GM18511 (cell line): ENCODE measurements around the gene AHCYL2.

Experiments
- ATAC-seq: cut with Tn5 transposase; IDR thresholded peaks from one replicate; pipeline ENCODE4 v1.9.1; 2021; ENCODE audit warnings: mild to moderate bottlenecking, moderate library complexity; ENCODE audit not compliant: unreplicated experiment

The AHCYL2 gene

DNA sequence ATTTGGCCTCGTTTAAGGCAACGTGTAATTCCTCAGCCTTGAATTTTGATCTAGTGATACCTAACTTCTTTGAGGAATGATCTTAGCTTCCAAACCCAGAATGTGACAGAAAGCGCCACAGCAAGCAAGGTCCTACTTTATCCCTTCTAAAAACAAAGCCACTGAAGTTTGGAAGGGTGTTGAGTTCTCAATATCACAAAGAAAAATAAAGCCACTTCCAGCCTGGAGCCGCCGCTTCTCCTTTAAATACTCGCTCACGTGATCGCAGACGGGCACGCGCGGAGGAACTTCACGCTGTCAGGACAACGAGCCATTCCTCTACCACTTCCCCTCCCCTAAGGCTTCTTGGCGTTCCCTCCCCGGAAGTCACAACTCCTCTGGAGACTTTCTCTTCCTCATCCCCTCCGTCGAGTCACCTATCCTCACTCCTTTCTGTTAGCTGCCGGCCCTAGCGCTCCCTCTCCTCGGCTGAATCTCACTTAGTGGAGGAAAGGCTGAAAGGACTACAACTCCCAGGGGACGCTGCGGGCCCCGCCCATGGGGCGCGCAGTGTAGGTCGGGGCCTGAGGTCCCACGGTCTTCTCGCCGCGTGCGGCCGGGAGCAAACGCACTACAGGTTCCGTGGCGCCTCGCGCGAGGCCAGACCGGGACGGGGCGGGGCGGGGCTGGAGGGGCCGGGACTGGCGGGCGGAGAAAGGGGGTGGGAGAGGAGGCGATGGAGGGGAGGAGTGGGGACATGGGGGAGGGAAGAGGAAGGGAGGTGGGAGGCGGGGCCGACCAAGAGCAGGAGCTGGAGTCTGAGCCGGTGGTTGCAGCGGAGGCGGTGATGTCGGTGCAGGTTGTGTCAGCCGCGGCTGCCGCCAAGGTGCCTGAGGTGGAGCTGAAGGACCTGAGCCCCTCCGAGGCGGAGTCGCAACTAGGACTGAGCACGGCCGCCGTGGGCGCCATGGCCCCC, at the start of gene AHCYL2:
Gene AHCYL2 (plus strand): TSS at position 780 of the 955 bp plus-strand sequence.
- ATAC-seq, result peak; percentile 86

- ATAC-seq, result no peak
Observed at GRCh38 chr7:129176916-129177710, 47.7 kb upstream of the AHCYL2 start.

GRCh38 chr7:129184981-129185670, 39.7 kb upstream of the AHCYL2 start:
- no peak for ATAC-seq

DNA sequence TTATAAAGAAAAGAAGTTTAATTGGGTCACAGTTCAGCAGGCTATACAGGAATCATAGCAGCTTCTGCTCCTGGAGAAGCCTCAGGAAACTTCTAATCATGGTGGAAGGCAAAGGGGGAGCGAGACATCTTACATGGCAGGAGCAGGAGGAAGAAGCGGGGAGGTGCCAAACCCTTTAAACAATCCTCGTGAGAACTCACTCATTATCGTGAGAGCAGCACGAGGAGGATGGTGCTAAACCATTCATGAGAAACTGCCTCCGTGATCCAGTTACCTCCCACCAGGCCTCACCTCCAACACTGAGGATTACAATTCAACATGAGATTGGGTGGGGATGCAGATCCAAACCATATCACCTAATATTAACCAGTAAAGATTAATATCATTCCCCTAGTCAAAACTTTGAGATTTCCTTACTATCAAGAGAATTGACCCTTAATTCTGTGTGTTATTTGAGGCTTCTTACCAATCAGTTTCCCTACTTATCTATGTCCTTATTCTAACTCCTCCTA, 38.0 kb upstream of the AHCYL2 start:
- ATAC-seq, result no peak

- no peak for ATAC-seq
Observed at GRCh38 chr7:129187681-129188371, 37.0 kb upstream of the AHCYL2 start.

GRCh38 chr7:129188372-129188891, 36.4 kb upstream of the AHCYL2 start, which contains the start of gene SMO:
Gene SMO, plus strand, starts transcription at chr7:129188633. Its CDS starts 519 bp downstream, at chr7:129189152.
- ATAC-seq, result peak; percentile 54

DNA sequence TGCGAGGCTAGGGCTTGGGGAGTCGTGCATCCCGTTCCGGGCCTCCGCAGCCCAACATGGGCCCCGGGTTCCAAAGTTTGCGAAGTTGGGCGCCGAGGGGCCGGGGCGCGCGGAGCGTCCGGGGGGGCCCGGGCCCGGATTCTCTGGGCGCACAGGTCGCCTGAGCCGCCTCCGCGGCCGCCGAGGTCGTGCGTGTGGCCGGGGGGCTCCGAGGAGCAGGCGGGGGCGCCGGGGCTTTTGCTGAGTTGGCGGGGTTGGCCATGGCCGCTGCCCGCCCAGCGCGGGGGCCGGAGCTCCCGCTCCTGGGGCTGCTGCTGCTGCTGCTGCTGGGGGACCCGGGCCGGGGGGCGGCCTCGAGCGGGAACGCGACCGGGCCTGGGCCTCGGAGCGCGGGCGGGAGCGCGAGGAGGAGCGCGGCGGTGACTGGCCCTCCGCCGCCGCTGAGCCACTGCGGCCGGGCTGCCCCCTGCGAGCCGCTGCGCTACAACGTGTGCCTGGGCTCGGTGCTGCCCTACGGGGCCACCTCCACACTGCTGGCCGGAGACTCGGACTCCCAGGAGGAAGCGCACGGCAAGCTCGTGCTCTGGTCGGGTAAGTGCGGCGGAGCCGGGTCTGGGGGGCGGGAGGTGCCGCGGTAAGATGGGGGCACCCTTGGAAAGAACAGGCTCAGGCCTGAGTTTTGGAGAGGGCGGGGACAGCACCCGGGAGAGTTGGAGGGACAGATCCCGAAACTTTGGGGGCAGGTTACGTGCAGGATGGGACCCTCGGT, 35.8 kb upstream of the AHCYL2 start:
- ATAC-seq, result peak; percentile 46

DNA sequence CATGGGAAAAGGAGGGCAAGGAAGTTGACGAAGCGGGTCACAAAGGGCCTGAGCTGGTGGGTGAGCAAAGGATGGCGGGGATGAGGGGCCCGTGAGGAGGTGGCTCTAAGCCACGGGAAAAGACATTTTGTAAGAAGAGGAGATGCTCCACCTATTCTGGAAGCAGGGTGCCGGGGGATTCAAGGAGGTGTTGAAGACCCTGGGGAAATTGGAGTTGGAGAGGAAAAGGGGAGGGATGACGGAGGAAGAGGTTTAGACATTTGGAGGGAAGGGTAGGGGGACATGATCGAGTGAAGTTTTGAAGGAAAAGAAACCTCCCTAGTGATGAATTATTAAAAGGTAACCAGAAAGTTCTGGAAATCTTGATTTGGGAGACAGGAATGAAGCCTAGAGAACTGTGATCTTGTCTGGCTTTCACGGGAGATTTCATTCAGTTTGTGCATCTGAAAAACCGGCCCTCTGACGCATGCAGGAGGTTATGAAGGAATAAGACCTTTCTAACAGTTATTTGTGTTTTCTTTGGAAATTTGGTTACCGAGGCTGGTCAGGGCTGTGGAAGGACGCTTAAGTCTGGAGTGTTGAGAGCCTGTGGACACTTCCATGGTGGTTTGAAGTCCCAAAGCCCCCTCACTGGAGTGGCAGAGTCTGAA, 35.0 kb upstream of the AHCYL2 start:
- ATAC-seq, result no peak

DNA sequence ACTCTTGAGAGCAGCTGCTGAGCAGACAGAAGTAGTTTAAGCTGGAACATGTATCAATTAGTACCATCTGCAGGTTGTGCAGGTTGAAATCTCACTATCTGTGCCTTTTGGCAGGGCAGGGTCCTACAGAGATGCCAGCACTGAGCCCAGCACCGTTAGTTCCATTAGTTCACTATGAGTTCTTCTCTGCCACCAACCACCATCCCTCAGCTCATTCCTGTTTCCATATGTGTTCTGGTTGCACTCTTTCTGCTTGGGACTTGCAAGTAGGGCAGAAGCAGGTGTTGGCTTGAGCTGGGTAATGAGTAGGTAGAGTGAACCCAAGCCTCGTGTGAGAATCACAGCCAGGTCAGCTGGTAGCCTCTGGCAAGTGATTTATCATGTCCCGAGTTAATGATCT, 33.6 kb upstream of the AHCYL2 start:
- no peak for ATAC-seq

GRCh38 chr7:129193892-129194291, 30.9 kb upstream of the AHCYL2 start:
- ATAC-seq, result no peak

DNA sequence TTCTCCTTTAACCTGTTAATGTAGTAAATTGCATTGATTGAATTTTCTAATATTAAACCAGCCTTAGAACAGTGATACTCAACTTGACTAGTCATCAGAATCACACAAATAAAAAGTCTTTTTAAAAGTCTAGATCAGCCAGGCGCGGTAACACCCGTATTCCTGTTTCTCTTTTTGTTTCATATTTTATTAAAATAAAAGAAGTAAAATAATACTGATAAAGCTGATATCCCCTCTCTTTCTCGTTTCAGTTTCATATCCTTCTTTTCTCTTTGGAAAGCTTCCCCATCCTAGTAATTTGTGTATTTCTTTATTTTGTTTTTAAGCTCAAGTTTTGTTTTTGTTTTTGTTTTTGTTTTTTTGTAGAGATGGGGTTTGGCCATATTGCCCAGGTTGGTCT, 27.1 kb upstream of the AHCYL2 start:
- no peak for ATAC-seq

- ATAC-seq, result no peak
Observed at GRCh38 chr7:129199406-129199805, 25.4 kb upstream of the AHCYL2 start.

DNA sequence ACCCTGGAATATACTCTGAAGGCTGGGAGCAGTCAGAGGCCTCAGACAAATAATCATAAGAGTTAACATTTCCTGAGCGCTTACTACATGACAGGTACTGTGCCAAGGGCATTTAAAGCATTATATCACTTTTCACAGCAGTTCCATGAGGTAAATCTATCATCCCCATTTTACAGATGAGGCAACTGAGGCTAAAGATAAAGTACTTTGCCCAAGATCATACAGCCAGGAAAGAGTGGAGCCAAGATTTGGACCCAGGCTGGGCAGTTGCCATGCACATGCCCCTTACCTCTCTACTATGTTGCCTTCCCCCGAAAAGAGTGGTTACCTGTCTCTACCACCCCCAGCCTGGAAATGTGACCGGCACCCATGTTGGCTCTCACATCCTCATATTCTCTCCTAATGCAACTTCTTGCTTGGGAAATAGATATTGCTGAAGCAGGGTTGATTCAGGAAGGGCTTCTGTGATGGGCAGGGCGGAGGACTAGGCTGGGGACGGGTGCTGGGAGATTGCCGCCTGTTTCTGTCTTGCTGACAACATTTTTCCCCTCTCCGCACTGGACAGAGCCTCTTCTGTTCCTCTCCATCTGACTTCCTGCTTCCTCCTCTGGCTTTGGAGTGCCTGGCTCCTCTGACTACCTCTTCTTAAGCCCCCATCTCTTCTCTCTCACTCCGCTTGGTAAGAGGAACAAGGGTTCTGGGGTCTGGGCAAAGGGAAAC, 22.6 kb upstream of the AHCYL2 start:
- ATAC-seq, result no peak

DNA sequence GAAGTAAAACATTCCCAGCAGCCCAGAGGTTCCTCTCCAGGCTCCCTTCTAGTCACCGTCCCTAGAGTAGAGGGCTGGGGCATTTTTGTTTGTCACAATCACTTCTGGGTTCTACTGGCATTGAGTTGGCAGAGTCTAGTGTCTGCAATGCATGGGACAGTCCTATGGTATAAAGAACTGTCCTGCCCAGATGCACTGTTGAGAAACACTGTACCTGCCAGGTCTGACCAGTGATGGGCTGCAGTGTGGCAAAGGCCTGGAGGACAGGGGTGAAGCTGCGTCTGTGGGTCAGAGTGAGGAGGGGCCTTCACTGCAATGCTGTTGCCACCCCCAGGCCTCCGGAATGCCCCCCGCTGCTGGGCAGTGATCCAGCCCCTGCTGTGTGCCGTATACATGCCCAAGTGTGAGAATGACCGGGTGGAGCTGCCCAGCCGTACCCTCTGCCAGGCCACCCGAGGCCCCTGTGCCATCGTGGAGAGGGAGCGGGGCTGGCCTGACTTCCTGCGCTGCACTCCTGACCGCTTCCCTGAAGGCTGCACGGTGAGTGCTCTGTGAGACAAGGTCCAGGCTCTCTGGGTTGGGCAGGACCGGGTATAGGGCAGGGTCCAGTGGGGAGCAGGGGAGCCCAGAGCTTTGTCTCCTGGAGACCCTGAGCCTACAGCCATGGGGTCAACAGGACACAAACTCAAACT, 21.6 kb upstream of the AHCYL2 start:
- no peak for ATAC-seq

- no peak for ATAC-seq
Observed at GRCh38 chr7:129205126-129205818, 19.6 kb upstream of the AHCYL2 start.

DNA sequence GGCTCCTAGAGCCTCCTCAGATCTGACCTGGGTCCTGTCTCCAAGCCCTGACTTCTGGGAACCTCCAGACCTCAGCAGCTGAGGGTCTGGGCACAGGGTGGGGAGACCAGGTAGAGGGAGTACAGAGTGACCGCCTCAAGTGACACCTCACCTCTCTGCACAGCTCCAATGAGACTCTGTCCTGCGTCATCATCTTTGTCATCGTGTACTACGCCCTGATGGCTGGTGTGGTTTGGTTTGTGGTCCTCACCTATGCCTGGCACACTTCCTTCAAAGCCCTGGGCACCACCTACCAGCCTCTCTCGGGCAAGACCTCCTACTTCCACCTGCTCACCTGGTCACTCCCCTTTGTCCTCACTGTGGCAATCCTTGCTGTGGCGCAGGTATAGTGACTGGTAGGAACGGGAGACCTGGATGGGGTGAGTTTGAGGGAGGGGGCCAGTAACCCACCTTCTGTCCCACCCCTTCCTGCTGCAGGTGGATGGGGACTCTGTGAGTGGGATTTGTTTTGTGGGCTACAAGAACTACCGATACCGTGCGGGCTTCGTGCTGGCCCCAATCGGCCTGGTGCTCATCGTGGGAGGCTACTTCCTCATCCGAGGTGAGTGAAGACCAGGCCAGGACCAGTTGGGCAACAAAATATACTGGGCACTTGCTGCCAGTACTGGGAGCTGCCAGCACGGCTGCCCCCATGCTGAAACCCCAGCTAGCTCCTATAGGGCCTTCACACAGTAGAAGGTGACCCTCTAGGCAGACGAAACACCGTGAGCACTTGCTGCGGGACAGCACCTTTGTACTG, 18.6 kb upstream of the AHCYL2 start:
- no peak for ATAC-seq
